Measurements from ENCODE around the gene ERN1.

GRCh38 chr17:64001091-64001579 is 128.8 kb downstream of the ERN1 start:
- TF ChIP-seq FOXP1 (CRISPR knock-in tag; IDR thresholded peaks at IDR 0.05; ENCODE audit: borderline replicate concordance) (no peak), CTCF (IDR thresholded peaks at IDR 0.05) (no peak), AFF4 (CRISPR knock-in tag; IDR thresholded peaks at IDR 0.05; ENCODE audit: borderline replicate concordance) (no peak), E2F1 (CRISPR knock-in tag; IDR thresholded peaks at IDR 0.05) (no peak), ETV6 (CRISPR knock-in tag; IDR thresholded peaks at IDR 0.05) (no peak), ZBTB43 (CRISPR knock-in tag; IDR thresholded peaks at IDR 0.05) (no peak), USF2 (CRISPR knock-in tag; IDR thresholded peaks at IDR 0.05) (no peak), SOX15 (CRISPR knock-in tag; IDR thresholded peaks at IDR 0.05) (no peak), ZNF512 (CRISPR knock-in tag; IDR thresholded peaks at IDR 0.05; ENCODE audit: borderline replicate concordance) (no peak), ZNF263 (CRISPR knock-in tag; IDR thresholded peaks at IDR 0.05; ENCODE audit: low read depth) (no peak)

All from WTC11 (cell line).